ENCODE results near the gene SSH2. TPM values are rescaled to one million over a fixed set of nuclear protein-coding genes. Genes with fewer than 3 reads are reported as not detected.
A peak's percentile ranks its signal among the peaks of the same experiment; 100 is the strongest.

SSH2 gene
- total RNA-seq, 1 experiment from 2014 or later, result 14.6 TPM

DNA sequence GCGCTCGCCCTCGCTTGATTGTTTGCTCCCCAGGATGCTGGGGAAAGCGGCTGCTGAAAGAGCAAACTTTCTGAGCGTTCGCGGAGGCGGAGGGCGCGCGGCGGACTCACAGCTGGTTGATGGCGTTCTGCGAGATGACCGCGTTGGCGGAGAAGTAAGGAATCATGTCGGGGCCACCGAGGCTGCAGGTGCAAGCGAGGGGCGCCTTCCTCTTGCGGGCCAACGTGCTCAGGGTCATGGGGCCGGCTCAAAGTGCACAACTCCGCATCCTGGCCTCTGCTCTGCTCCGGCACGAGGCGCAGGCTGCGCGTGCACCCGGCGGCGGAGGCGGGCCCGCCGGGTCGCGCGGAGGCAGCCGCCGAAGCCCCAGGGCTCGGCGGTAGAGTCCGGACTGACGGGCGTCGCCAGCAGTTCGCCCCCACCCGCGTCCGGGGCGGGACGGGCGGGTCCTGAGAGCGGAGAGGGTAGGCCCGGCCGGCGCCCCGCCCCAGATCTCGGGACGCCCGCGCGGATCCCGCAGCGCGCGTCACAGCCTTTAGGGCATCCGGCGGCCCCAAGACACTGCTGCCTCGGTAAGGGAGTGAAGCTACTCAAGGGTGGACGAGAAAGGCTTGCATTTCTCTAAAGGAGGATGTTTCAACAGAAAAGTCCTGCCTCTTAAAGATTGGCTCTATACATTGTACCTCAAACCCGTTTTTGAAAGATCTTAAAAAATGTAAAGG lies 168.8 kb downstream of the SSH2 start:
- TF ChIP-seq, protein P1, sequence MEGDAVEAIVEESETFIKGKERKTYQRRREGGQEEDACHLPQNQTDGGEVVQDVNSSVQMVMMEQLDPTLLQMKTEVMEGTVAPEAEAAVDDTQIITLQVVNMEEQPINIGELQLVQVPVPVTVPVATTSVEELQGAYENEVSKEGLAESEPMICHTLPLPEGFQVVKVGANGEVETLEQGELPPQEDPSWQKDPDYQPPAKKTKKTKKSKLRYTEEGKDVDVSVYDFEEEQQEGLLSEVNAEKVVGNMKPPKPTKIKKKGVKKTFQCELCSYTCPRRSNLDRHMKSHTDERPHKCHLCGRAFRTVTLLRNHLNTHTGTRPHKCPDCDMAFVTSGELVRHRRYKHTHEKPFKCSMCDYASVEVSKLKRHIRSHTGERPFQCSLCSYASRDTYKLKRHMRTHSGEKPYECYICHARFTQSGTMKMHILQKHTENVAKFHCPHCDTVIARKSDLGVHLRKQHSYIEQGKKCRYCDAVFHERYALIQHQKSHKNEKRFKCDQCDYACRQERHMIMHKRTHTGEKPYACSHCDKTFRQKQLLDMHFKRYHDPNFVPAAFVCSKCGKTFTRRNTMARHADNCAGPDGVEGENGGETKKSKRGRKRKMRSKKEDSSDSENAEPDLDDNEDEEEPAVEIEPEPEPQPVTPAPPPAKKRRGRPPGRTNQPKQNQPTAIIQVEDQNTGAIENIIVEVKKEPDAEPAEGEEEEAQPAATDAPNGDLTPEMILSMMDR (conservative IDR thresholded peaks at IDR 0.05), result no peak
- peak overlapping the region; percentile 93 for H3K4me2 ChIP-seq (ENCODE audit: insufficient read depth, insufficient read length, low read length)
- H3T11ph ChIP-seq (ENCODE audit: low read length), result no peak overlapping the region
- Mint-ChIP-seq H3K27ac (peak overlapping the region in 1 of 3 experiments; percentile 74; a peak in 2 of 7 replicates), H3K27me3 (ENCODE audit: low read depth) (peaks cover 18% of the 10 kb centered on the region), H3K9me3 (no peaks in the 10 kb centered on the region; a peak in 1 of 5 replicates), H3K36me3 (ENCODE audit: insufficient read depth in 1 of 3, low read depth in 3 of 3) (no peaks in the 10 kb centered on the region), H3K4me1 (peaks cover 13% of the 10 kb centered on the region in 2 experiments), H3K4me3 (peak overlapping the region; percentile 91 to 93)
- no peak overlapping the region for H4K91ac ChIP-seq (ENCODE audit: insufficient read length, low read depth, low read length)
- H3K27ac ChIP-seq (ENCODE audit: insufficient read length, low read depth, low read length), result no peak overlapping the region
- no CpG with 5 or more reads among the region's 73 CpGs for WGBS (ENCODE audit: extremely low coverage, insufficient read length, low lambda C conversion rate)
- no peak overlapping the region for H4K8ac ChIP-seq (replicated peaks; ENCODE audit: insufficient read length, low read depth, low read length)
- H3K23ac ChIP-seq (ENCODE audit: insufficient read length, low read depth, low read length), result no peak overlapping the region
- no peak overlapping the region for H2AFZ ChIP-seq (ENCODE audit: low read length)
- H3K27me3 ChIP-seq (ENCODE audit: insufficient read depth, low read length), result no peaks in the 10 kb centered on the region
- H3K56ac ChIP-seq (ENCODE audit: insufficient read length, low read depth, low read length), result no peak overlapping the region
- no peaks in the 10 kb centered on the region for H3K79me1 ChIP-seq (ENCODE audit: insufficient read depth, low read depth, low read length, poor library complexity, severe bottlenecking)
- H3K79me2 ChIP-seq (ENCODE audit: insufficient read depth, low read length), result no peaks in the 10 kb centered on the region
- peak overlapping the region; percentile 76 for H3K14ac ChIP-seq (ENCODE audit: insufficient read depth, low read length)
- peak overlapping the region; percentile 64 for H3K18ac ChIP-seq (ENCODE audit: insufficient read length, low read depth, low read length)
- no peaks in the 10 kb centered on the region for H3K4me1 ChIP-seq (ENCODE audit: insufficient read depth, low read length)
- H3K23me2 ChIP-seq (ENCODE audit: insufficient read length, low read depth, low read length, poor library complexity, severe bottlenecking), result peaks cover 13% of the 10 kb centered on the region
- H3K9ac ChIP-seq (ENCODE audit: extremely low read depth, insufficient read length, low read length), result peak overlapping the region; percentile 56
- no peak overlapping the region for H3K4ac ChIP-seq (ENCODE audit: low read depth, low read length)
- no peak overlapping the region for H2AK5ac ChIP-seq (ENCODE audit: insufficient read length, low read length)
- H2BK20ac ChIP-seq (ENCODE audit: low read depth, low read length, poor library complexity, severe bottlenecking), result no peak overlapping the region
- H2BK15ac ChIP-seq (ENCODE audit: low read depth, low read length), result no peak overlapping the region
- no peaks in the 10 kb centered on the region for H4K20me1 ChIP-seq (ENCODE audit: control insufficient read depth, insufficient read depth, insufficient read length)
- no peak overlapping the region for H2BK5ac ChIP-seq (ENCODE audit: insufficient read length, low read length)
- no peak overlapping the region for H4K5ac ChIP-seq (ENCODE audit: insufficient read length, low read depth, low read length)
- no peak overlapping the region for H2BK120ac ChIP-seq (ENCODE audit: low read depth, low read length, poor library complexity, severe bottlenecking)
- H3K9me3 ChIP-seq (ENCODE audit: control insufficient read depth, low read depth, low read length), result no peaks in the 10 kb centered on the region
- DNase-seq, result peak; percentile 88
- no peak overlapping the region for H2BK12ac ChIP-seq (ENCODE audit: insufficient read length, low read depth, low read length)

All from H9 (cell line).